Measurements from ENCODE around the gene IGSF23. TPM values are rescaled to one million over a fixed set of nuclear protein-coding genes. Genes with fewer than 3 reads are reported as not detected.
"Not testable (repeated sequence)": the region's sequence is repeated elsewhere in the genome, so short reads cannot be mapped to it uniquely, and the experiment has no call there.

Gene IGSF23
- total and polyA plus RNA-seq, 4 donors = 0.47 to 11.4 (median 3.3) TPM

DNA sequence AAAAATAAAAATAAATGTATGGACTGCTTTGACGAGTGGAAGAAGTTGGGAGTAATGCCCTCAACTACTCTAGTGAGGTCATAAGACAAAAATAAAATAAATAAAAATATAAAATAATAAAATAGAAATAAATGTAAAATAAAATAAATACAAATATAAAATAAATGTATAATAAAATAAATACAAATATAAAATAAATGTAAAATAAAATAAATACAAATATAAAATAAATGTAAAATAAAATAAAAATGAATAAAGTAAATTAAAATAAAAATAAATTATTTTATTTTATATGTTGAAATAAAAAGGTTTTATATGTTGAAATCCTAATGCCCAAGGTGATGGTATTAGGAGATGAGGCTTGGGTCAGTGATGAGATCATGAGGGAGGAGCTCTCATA is 20.1 kb upstream of the IGSF23 start:
- H3K27me3 ChIP-seq (ENCODE audit: control insufficient read depth in 4 of 4, insufficient read depth in 4 of 4, low read length in 3 of 4) = no peaks in the 10 kb centered on the region
- 94% methylated on average over 1 of the region's 1 CpG for WGBS
- no peak overlapping the region for H3K9ac ChIP-seq (ENCODE audit: low read depth in 1 of 2, low read length in 2 of 2)
- no peaks in the 10 kb centered on the region for H3K9me3 ChIP-seq (ENCODE audit: control insufficient read depth in 4 of 4, low read length in 3 of 4)
- no peak overlapping the region for H3K27ac ChIP-seq (ENCODE audit: low read depth in 1 of 2, low read length in 2 of 2)
- H3K36me3 ChIP-seq (ENCODE audit: control insufficient read depth in 4 of 4, insufficient read depth in 3 of 4, low read depth in 1 of 4, low read length in 3 of 4) = no peaks in the 10 kb centered on the region
- no peak overlapping the region for H3K4me3 ChIP-seq (ENCODE audit: low read depth in 1 of 3, low read length in 3 of 3)
- peaks cover 0 to 13% (median 5%) of the 10 kb centered on the region in 4 donors for H3K4me1 ChIP-seq (ENCODE audit: control insufficient read depth in 4 of 4, insufficient read depth in 4 of 4, low read length in 3 of 4)
- no peak for DNase-seq (ENCODE audit: low spot score)
- TF ChIP-seq HNF4G (IDR thresholded peaks at IDR 0.05) (no peak), HNF4A (conservative IDR thresholded peaks at IDR 0.05) (no peak)

DNA sequence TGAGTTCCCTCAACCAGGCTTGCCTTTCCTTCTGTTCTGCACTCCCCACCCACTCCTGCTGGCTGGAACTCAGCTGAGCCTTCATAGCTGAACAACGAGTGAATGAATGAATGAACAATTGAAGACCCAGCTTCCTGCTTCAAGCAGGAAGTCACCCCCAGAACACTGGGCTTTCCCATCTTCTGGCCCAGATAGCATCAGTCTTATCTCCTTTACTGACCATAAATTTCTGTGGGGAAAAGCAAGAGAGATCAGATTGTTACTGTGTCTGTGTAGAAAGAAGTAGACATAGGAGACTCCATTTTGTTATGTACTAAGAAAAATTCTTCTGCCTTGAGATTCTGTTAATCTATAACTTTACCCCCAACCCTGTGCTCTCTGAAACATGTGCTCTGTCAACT is 19.5 kb upstream of the IGSF23 start:
- not testable (repeated sequence) for H3K27ac ChIP-seq (ENCODE audit: low read depth in 1 of 2, low read length in 2 of 2); H3K4me3 ChIP-seq (ENCODE audit: low read depth in 1 of 3, low read length in 3 of 3); H3K36me3 ChIP-seq (ENCODE audit: control insufficient read depth in 4 of 4, insufficient read depth in 3 of 4, low read depth in 1 of 4, low read length in 3 of 4); H3K9ac ChIP-seq (ENCODE audit: low read depth in 1 of 2, low read length in 2 of 2); H3K9me3 ChIP-seq (ENCODE audit: control insufficient read depth in 4 of 4, low read length in 3 of 4); H3K27me3 ChIP-seq (ENCODE audit: control insufficient read depth in 4 of 4, insufficient read depth in 4 of 4, low read length in 3 of 4); DNase-seq (ENCODE audit: low spot score)
- 29% methylated on average over 1 of the region's 1 CpG for WGBS
- peaks cover 0 to 13% (median 5%) of the 10 kb centered on the region in 4 donors for H3K4me1 ChIP-seq (ENCODE audit: control insufficient read depth in 4 of 4, insufficient read depth in 4 of 4, low read length in 3 of 4)

DNA sequence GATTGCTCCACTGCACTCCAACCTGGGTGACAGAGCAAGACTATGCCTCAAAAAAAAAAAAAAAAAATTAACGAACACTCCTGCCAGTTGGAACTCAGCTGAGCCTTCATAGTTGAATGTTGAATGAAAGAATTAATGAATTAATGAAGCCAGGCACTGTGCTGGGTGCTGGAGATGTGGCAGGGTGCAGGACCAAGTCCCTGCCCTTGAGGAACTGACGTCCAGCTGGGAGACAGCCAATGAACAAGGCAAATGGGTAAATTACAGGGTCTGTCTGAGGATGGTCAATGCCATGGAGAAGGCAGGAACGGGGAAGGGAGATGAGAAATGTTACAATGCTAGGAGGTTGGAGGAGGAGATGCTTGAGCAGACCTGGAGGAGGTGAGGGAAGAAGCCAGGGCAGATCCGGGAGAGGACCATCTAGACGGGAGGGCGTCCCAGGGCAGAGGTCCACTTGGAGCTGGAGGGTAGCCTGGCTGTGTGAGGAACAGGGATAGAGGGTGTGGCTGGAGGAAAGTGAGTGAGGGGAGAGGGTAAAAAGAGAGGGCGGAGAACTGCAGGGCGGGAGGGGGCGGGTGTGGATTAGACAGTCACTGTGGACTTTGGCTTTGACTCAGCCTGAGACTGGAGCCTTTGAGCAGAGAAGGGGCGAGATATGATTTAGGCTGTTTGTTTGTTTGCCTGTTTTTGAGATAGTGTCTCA is 16.8 kb upstream of the IGSF23 start:
- Histone ChIP-seq H3K9ac (ENCODE audit: low read depth in 1 of 2, low read length in 2 of 2) (no peak overlapping the region), H3K4me3 (ENCODE audit: low read depth in 1 of 3, low read length in 3 of 3) (no peak overlapping the region), H3K36me3 (ENCODE audit: control insufficient read depth in 4 of 4, insufficient read depth in 3 of 4, low read depth in 1 of 4, low read length in 3 of 4) (no peaks in the 10 kb centered on the region), H3K9me3 (ENCODE audit: control insufficient read depth in 4 of 4, low read length in 3 of 4) (no peaks in the 10 kb centered on the region), H3K4me1 (ENCODE audit: control insufficient read depth in 4 of 4, insufficient read depth in 4 of 4, low read length in 3 of 4) (peaks cover 0 to 13% (median 5%) of the 10 kb centered on the region in 4 donors), H3K27ac (ENCODE audit: low read depth in 1 of 2, low read length in 2 of 2) (peak overlapping the region in 1 of 2 donors; percentile 52), H3K27me3 (ENCODE audit: control insufficient read depth in 4 of 4, insufficient read depth in 4 of 4, low read length in 3 of 4) (no peaks in the 10 kb centered on the region)
- 51% methylated on average over 10 of the region's 10 CpGs for WGBS
- DNase-seq (ENCODE audit: low spot score) = no peak
- no peak for TF ChIP-seq EGR1 (IDR thresholded peaks at IDR 0.05; ENCODE audit: low read depth in 2 of 2)
- no peak for TF ChIP-seq FOXA1 (IDR thresholded peaks at IDR 0.05)
- TF ChIP-seq SP1 (IDR thresholded peaks at IDR 0.05) = no peak
- TF ChIP-seq HNF4A (conservative IDR thresholded peaks at IDR 0.05) = peak; percentile 51 to 55
- TF ChIP-seq RAD21 (IDR thresholded peaks at IDR 0.05) = no peak
- peak in 1 of 2 donors; percentile 8 for TF ChIP-seq RXRA (IDR thresholded peaks at IDR 0.05)

DNA sequence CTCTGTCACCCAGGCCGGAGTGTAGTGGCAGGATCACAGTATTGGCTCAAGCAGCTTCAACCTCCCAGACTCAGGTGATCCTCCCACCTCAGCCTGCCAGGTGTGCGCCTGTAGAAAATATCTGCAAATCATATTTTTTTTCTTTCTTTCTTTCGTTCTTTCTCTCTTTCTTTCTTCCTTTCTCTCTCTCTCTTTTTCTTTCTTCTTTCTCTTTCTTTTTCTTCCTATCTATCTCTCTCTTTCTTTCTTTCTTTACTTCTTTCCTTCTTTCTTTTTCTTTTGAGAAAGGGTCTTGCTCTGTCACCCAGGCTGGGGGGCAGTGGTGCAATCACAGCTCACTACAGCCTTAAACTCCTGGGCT is 16.3 kb upstream of the IGSF23 start:
- Histone ChIP-seq H3K4me1 (ENCODE audit: control insufficient read depth in 4 of 4, insufficient read depth in 4 of 4, low read length in 3 of 4) (peaks cover 0 to 13% (median 5%) of the 10 kb centered on the region in 4 donors), H3K36me3 (ENCODE audit: control insufficient read depth in 4 of 4, insufficient read depth in 3 of 4, low read depth in 1 of 4, low read length in 3 of 4) (no peaks in the 10 kb centered on the region), H3K27me3 (ENCODE audit: control insufficient read depth in 4 of 4, insufficient read depth in 4 of 4, low read length in 3 of 4) (no peaks in the 10 kb centered on the region), H3K9ac (ENCODE audit: low read depth in 1 of 2, low read length in 2 of 2) (no peak overlapping the region), H3K27ac (ENCODE audit: low read depth in 1 of 2, low read length in 2 of 2) (peak overlapping the region in 1 of 2 donors; percentile 52), H3K9me3 (ENCODE audit: control insufficient read depth in 4 of 4, low read length in 3 of 4) (no peaks in the 10 kb centered on the region), H3K4me3 (ENCODE audit: low read depth in 1 of 3, low read length in 3 of 3) (no peak overlapping the region)
- no peak for DNase-seq (ENCODE audit: low spot score)
- TF ChIP-seq SP1 (IDR thresholded peaks at IDR 0.05) (no peak), HNF4G (IDR thresholded peaks at IDR 0.05) (no peak), FOXA2 (IDR thresholded peaks at IDR 0.05) (no peak), TAF1 (conservative IDR thresholded peaks at IDR 0.05) (no peak), GABPA (IDR thresholded peaks at IDR 0.05 in 1 of 2, conservative IDR thresholded peaks at IDR 0.05 in 1 of 2) (no peak), FOXA1 (IDR thresholded peaks at IDR 0.05) (no peak), RXRA (IDR thresholded peaks at IDR 0.05) (no peak), NR2F2 (IDR thresholded peaks at IDR 0.05) (no peak), YY1 (IDR thresholded peaks at IDR 0.05) (no peak), JUND (IDR thresholded peaks at IDR 0.05) (no peak)
- TF ChIP-seq, protein P1, sequence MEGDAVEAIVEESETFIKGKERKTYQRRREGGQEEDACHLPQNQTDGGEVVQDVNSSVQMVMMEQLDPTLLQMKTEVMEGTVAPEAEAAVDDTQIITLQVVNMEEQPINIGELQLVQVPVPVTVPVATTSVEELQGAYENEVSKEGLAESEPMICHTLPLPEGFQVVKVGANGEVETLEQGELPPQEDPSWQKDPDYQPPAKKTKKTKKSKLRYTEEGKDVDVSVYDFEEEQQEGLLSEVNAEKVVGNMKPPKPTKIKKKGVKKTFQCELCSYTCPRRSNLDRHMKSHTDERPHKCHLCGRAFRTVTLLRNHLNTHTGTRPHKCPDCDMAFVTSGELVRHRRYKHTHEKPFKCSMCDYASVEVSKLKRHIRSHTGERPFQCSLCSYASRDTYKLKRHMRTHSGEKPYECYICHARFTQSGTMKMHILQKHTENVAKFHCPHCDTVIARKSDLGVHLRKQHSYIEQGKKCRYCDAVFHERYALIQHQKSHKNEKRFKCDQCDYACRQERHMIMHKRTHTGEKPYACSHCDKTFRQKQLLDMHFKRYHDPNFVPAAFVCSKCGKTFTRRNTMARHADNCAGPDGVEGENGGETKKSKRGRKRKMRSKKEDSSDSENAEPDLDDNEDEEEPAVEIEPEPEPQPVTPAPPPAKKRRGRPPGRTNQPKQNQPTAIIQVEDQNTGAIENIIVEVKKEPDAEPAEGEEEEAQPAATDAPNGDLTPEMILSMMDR (IDR thresholded peaks at IDR 0.05; ENCODE audit: low read depth, low read length, missing input control) = no peak
- TF ChIP-seq, protein P2, sequence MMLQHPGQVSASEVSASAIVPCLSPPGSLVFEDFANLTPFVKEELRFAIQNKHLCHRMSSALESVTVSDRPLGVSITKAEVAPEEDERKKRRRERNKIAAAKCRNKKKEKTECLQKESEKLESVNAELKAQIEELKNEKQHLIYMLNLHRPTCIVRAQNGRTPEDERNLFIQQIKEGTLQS (IDR thresholded peaks at IDR 0.05) = no peak
- TF ChIP-seq, protein P3, sequence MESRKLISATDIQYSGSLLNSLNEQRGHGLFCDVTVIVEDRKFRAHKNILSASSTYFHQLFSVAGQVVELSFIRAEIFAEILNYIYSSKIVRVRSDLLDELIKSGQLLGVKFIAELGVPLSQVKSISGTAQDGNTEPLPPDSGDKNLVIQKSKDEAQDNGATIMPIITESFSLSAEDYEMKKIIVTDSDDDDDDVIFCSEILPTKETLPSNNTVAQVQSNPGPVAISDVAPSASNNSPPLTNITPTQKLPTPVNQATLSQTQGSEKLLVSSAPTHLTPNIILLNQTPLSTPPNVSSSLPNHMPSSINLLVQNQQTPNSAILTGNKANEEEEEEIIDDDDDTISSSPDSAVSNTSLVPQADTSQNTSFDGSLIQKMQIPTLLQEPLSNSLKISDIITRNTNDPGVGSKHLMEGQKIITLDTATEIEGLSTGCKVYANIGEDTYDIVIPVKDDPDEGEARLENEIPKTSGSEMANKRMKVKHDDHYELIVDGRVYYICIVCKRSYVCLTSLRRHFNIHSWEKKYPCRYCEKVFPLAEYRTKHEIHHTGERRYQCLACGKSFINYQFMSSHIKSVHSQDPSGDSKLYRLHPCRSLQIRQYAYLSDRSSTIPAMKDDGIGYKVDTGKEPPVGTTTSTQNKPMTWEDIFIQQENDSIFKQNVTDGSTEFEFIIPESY (IDR thresholded peaks at IDR 0.05) = no peak
- TF ChIP-seq, protein P4, sequence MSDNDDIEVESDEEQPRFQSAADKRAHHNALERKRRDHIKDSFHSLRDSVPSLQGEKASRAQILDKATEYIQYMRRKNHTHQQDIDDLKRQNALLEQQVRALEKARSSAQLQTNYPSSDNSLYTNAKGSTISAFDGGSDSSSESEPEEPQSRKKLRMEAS (IDR thresholded peaks at IDR 0.05) = no peak
- WGBS = 42% methylated on average over 3 of the region's 3 CpGs

All from liver (tissue), 9 donors.